NCI-H2196 treated with DMSO at 0.1 percent for 48 hours (cell line): ENCODE results near the gene FERMT2.
"Not testable (repeated sequence)": the region's sequence is repeated elsewhere in the genome, so short reads cannot be mapped to it uniquely, and the experiment has no call there.

Experiments
- DNase-seq: peaks from one replicate; lab custom pipeline; 2025; ENCODE audit not compliant: unreplicated experiment; lab: John Stamatoyannopoulos, UW

FERMT2 gene

GRCh38 chr14:52948039-52948438 lies 2.8 kb downstream of the FERMT2 start:
- DNase-seq = no peak

GRCh38 chr14:52944254-52944653 lies 6.6 kb downstream of the FERMT2 start:
- no peak for DNase-seq

DNA sequence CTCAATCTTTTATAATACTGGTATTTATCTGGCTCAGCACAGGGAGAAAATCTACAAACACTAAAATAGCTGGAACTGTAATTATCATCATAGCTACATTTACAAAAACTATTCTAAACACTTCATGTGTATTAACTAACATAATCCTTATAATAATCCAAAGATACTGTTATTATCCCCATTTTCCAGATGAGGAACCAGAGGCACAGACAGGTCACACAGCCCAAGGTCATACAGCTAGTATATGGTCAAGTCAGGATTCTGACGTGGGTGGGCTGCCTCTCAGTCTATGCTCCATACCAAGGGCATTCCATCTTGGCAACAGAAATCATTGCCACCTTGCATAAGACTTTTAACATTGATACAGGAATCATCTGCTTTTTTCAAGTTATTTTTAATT lies 11.4 kb downstream of the FERMT2 start:
- DNase-seq = no peak

GRCh38 chr14:52937869-52938268 lies 13.0 kb downstream of the FERMT2 start:
- DNase-seq = no peak

GRCh38 chr14:52937306-52937705 lies 13.5 kb downstream of the FERMT2 start:
- no peak for DNase-seq

DNA sequence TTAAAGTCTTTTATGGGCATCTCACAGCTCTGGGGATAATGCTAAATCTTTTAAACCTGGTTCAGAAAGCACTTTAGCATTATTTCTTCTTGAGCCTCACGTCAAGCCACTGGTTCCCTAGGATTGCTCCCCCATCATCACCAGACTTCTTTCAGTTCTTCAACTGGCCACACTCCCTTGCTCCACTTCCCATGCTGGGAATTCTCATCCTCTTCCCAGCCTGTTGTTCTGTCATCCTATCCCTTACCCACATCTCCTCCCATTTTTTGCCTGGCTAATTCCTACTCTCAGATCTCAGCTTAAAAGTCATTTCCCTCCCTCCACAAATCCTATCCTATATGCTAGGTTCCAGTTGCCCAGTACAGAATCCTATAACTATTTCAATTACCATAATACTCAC lies 14.4 kb downstream of the FERMT2 start:
- DNase-seq = no peak

DNA sequence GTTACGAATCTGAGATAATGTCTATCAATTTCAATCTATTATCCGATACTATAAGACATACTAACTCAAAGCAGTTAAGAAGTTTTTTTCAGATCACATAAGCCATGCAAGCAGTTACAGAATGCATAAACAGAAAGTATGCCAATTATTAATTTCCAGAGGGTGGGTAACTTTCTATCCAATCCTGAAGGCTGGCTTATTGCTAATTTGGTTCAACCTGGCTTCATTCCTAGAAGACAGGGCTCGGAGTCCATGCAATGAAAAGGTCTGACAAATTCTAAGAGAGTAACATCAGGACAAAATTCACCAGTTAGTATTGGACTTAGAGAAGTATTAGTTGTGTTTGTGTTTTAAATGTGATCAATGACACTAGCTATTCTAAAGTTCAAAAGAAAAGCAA lies 15.0 kb downstream of the FERMT2 start:
- DNase-seq = no peak

DNA sequence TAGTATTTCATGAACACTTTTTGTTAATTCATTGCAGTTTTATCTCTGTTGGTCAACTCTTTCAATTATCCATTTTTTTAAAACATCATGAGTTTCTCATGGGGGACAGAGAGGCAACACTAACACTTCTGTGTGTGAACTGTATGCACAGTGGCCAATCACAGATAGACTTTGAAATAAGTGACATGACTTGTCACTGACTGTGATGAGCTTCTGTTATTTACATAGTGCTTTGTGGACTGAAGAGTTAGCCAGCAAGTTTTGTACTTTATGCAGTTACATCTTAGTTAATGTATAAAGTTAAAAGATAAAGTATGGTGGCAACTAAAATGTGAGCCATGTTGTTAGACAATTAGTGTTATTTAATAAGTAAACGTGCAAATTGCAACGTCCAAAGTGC lies 16.1 kb downstream of the FERMT2 start:
- no peak for DNase-seq

DNA sequence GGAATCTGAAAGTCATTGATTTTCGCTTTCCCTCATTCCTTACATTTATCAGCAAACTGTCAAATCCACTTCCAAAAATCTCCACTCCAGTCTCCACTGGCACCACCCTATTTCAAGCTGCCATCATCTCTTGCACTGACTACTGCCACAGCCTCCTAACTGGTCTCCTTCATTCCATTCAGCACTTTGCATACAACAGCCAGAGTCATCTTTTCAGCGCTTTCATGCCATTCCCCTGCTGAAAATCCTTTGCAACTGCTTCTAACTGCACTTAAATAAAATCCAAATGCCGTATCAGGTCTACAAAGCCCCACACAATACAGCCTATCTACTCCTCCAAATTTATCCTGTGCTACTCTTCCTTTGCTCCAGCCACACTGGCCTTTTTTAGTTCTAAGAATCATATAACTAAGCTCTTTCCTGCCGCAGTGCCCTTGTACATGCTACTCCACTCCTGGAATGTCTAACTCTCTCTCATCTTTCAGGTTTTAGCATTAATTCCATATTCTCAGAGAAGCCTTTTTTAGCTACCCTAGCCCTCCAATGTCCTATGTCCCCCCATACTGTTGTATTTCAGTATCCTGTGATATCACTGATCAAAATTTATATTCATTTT lies 21.6 kb downstream of the FERMT2 start:
- no peak for DNase-seq

DNA sequence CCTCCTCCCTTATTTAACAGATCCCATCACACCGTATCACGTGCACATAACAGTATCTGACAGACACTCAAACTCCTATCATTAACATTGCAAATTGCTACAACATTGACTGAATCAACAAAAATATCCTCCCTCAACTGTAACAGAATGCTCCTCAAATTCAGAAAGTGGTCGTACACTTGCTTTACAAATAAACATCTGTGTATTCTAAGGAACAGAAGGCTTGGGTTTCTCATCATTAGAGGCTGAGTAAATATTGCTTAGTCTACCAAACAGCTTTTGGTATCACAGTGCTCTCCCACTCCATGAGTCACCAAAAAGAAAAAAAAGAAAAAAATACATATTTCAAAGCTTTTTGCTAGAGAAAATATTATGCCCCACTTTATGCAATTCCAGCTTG lies 23.9 kb downstream of the FERMT2 start:
- DNase-seq = no peak

- no peak for DNase-seq
Measured at GRCh38 chr14:52923902-52924575, 26.8 kb downstream of the FERMT2 start.

GRCh38 chr14:52922656-52923055 lies 28.2 kb downstream of the FERMT2 start:
- no peak for DNase-seq

GRCh38 chr14:52922059-52922458 lies 28.8 kb downstream of the FERMT2 start:
- DNase-seq = no peak

DNA sequence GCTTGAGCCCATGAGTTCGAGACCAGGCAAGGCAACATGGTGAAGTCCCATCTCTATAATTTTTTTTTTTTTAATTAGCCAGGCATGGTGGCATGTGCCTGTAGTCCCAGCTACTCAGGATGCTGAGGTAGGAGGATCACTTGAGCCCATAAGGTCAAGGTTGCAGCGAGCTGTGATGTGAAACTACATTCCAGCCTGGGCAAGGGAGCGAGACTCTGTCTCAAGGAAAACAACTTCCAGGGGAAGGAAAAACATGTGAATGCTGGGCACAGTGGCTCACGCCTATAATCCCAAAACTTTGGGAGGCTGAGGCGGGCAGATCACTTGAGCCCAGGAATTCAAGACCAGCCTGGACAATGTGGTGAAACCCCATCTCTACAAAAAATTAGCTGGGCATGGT lies 30.4 kb downstream of the FERMT2 start:
- not testable (repeated sequence) for DNase-seq

- no peak for DNase-seq
Measured at GRCh38 chr14:52919971-52920370, 30.9 kb downstream of the FERMT2 start.

- DNase-seq = no peak
Measured at GRCh38 chr14:52918486-52918885, 32.4 kb downstream of the FERMT2 start.

DNA sequence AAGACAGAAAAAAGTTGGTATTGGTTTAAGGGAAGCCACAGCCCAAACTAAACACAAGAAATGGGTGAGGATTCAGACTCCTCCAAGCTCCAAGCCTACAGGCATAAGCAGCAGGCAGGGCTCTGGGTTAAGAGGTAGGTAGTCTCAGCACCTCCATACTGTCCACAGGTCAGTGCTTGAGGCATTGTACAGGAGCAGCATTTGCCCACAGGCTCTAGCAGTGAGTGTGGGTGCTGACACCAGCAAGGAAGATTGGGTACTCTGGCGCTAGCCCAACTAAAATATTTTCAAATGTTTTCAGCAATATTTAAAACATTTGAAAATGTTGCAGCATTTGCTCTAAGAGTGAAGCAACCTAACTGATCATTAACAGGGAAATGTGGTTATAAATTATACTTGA lies 33.1 kb downstream of the FERMT2 start:
- DNase-seq = no peak

GRCh38 chr14:52914295-52914694 lies 36.6 kb downstream of the FERMT2 start:
- DNase-seq = no peak

GRCh38 chr14:52913271-52913670 lies 37.6 kb downstream of the FERMT2 start:
- no peak for DNase-seq

GRCh38 chr14:52911904-52912303 lies 38.9 kb downstream of the FERMT2 start:
- DNase-seq = no peak

- DNase-seq = no peak
Measured at GRCh38 chr14:52910572-52910971, 40.3 kb downstream of the FERMT2 start.

DNA sequence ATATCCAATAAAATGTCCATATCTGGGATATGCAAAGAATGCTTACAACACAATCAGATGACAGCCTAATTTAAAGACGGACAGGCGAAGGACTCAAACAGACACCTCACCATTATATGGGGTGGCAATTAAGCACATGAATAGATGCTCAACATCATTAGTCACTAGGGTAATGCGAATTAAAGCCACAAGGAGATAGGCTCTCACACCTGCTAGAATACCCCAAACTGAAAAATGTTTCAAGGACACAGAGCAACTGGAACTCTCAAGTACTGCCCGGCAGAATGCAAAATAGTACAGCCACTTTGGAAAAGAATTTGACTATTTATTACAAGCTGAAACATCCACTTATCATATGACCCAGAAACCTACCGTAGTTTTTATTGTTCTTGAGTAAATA lies 42.9 kb downstream of the FERMT2 start:
- DNase-seq = no peak

- no peak for DNase-seq
Measured at GRCh38 chr14:52906141-52906601, 44.7 kb downstream of the FERMT2 start.
